ENCODE measurements around the gene SSR4.

DNA sequence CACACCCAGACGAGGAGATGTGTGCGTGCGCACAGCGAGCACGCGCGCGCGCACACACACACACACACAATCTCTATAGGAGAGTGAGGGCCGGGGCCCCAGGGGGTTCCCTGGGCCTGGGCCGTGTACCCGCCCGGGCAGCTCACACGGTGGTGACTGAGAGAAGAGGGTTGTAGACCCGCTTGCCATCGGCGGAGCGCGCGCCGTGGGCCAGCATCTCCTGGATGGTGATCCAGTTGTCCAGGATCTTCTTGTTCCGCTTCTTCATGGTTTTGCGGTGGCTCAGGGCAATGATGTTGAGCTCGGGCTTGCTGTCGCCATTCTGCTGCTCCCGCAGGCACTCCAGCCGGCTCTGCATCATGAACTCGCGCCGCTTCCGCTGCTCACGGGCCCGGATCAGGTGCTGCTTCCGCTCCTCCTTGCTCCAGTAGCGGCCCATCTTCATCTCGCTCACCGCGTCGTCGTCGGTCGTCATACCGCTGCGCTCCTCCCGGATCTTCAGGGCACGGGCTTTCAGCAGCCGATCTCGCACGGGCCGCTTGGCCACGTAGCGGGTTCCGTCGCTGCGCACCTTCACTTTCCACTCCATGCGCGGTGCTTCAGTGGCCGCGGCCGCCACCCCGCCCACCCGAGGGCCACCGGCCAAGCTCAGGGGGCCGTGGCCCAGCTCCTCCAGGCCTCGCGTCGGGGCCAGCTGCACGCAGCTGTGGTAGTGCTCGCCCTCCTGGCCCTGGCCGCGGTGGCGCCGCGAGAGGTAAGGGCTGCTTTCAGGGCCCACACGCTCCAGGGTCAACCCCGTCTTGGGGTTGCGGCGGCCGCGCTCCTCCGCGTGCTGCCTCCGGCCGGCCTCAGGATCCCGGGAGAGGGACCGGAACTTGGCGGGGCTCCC, 9.0 kb downstream of the SSR4 start:
- TF ChIP-seq, protein P1, sequence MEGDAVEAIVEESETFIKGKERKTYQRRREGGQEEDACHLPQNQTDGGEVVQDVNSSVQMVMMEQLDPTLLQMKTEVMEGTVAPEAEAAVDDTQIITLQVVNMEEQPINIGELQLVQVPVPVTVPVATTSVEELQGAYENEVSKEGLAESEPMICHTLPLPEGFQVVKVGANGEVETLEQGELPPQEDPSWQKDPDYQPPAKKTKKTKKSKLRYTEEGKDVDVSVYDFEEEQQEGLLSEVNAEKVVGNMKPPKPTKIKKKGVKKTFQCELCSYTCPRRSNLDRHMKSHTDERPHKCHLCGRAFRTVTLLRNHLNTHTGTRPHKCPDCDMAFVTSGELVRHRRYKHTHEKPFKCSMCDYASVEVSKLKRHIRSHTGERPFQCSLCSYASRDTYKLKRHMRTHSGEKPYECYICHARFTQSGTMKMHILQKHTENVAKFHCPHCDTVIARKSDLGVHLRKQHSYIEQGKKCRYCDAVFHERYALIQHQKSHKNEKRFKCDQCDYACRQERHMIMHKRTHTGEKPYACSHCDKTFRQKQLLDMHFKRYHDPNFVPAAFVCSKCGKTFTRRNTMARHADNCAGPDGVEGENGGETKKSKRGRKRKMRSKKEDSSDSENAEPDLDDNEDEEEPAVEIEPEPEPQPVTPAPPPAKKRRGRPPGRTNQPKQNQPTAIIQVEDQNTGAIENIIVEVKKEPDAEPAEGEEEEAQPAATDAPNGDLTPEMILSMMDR (conservative IDR thresholded peaks at IDR 0.05) = no peak
- no peak for TF ChIP-seq ZFX (IDR thresholded peaks at IDR 0.05)

All from C4-2B (cell line).